ENCODE results near the gene LIMS3. TPM values are rescaled to one million over a fixed set of nuclear protein-coding genes. Genes with fewer than 3 reads are reported as not detected.
"Not testable (repeated sequence)": the region's sequence is repeated elsewhere in the genome, so short reads cannot be mapped to it uniquely, and the experiment has no call there.

LIMS3 gene, protein sequence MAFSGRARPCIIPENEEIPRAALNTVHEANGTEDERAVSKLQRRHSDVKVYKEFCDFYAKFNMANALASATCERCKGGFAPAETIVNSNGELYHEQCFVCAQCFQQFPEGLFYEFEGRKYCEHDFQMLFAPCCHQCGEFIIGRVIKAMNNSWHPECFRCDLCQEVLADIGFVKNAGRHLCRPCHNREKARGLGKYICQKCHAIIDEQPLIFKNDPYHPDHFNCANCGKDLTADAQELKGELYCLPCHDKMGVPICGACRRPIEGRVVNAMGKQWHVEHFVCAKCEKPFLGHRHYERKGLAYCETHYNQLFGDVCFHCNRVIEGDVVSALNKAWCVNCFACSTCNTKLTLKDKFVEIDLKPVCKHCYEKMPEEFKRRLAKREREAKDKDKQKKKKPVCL
- 1 to 10 TPM; 1.5 to 2.1 TPM for total RNA-seq

DNA sequence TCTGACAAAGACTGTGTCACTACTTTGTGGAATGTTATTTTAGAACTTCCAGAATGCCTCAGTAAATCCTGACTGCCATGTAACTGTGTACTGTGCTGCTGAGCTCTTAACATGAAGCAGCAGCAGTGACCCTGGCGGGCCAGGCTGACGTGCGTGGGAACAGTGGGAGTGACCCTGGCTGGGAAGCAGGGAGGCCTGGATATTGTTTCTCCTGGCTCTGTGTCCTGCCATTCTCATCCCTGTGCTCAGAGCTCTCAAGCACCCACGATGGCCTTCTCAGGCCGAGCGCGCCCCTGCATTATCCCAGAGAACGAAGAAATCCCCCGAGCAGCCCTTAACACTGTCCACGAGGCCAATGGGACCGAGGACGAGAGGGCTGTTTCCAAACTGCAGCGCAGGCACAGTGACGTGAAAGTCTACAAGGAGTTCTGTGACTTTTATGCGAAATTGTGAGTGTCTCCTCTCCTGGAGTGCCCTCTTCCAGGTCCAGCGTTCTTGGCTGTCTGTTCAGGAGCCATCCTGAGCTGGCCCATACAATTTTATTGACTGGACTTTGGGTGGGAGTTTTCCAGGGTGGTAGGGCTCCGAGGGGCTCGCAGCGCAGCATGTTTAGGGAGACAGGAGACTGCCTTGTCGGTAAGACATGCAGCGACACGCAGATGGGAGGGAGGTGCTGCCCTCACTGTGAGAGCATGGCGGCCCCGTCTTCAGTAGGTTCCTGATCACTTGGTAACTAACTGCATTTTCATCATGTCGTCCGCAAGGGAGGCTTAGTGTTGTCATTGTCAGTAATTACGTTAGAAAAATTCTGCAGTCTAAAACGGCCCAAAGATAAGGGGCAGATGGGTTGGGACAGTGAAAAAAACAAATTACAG is at the start of gene LIMS3:
Gene LIMS3 (plus strand): TSS at position 227 of the 875 bp plus-strand sequence. CDS start 41 bp downstream, at position 268.
- DNase-seq; H3K4me3 Mint-ChIP-seq; H3K36me3 Mint-ChIP-seq (ENCODE audit: low read depth); CTCF ChIA-PET; H3K9me3 Mint-ChIP-seq; H3K27ac Mint-ChIP-seq; H3K27me3 Mint-ChIP-seq (ENCODE audit: low read depth); H3K4me1 Mint-ChIP-seq (ENCODE audit: low read depth); intact Hi-C loops (cut with micrococcal nuclease): not testable (repeated sequence)

DNA sequence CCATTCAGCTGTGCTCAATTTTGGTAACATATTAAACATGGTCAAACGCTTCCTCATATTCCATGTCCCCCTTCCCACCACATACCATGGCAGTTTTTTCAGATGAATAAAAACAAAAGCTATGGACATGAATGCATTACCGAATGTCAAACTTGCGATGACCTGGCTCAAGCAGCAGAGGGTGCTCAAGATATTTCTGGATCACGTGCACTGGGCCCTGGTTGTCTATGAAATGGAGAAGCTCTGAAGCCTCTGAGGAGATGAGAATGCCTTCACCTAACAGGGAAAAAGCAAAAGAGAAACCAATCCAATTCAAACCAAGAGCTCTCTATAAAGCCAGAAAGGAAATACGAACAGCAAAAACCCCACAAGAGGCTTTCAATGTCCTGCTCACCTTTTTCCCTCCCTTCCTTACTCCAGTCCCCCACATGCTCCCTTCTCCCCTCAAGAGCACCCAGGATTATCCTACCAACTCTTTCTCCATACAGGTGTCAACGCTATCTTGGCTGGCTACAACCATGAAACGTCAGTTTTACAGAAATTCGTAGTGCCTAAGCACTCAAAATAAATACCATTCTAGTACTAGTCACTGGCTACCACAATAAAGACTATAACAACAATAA is 27.2 kb upstream of the LIMS3 start:
- intact Hi-C loops (cut with micrococcal nuclease); DNase-seq; H3K4me3 Mint-ChIP-seq; H3K27me3 Mint-ChIP-seq (ENCODE audit: low read depth); H3K4me1 Mint-ChIP-seq (ENCODE audit: low read depth); H3K36me3 Mint-ChIP-seq (ENCODE audit: low read depth); H3K27ac Mint-ChIP-seq; H3K9me3 Mint-ChIP-seq; CTCF ChIA-PET: not testable (repeated sequence)

DNA sequence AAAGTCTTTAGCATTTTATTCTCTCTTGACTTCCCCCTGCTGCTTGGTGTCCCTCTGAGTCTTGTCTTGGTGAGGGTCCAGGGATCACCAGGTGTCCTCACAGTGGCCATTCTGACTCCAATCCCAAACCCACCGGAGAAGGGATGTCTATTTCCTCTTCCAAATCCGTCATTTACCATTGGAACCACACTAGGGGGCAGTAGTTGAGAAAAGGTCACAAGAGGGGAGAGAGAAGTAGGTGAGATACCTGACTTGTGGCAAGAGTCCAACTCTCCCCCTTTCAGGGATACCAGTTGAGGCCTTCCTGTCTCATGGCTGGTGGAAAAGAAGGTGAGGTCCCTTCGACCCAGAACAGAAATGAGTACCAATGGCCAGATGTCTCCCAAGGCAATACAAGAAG is 21.9 kb upstream of the LIMS3 start:
- H3K36me3 Mint-ChIP-seq (ENCODE audit: low read depth); DNase-seq; H3K27ac Mint-ChIP-seq; H3K4me1 Mint-ChIP-seq (ENCODE audit: low read depth); H3K9me3 Mint-ChIP-seq; H3K4me3 Mint-ChIP-seq; H3K27me3 Mint-ChIP-seq (ENCODE audit: low read depth); intact Hi-C loops (cut with micrococcal nuclease); CTCF ChIA-PET: not testable (repeated sequence)

DNA sequence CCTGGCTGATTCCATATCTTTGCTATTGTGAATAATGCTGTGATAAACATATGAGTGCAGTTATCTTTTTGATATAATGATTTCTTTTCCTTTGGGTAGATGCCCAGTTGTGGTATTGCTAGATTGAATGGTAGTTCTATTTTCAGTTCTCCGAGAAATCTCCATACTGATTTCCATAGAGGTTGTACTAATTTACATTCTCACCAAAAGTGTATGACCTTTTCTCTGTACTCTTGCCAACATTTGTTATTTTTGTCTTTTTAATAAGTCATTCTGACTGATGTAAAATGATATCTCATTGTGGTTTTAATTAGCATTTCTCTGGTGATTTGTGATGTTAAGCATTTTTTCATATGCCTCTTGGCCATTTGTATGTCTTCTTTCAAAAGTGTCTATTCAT is 16.4 kb upstream of the LIMS3 start:
- DNase-seq; H3K4me3 Mint-ChIP-seq; CTCF ChIA-PET; H3K36me3 Mint-ChIP-seq (ENCODE audit: low read depth); H3K27ac Mint-ChIP-seq; H3K4me1 Mint-ChIP-seq (ENCODE audit: low read depth); H3K9me3 Mint-ChIP-seq; intact Hi-C loops (cut with micrococcal nuclease); H3K27me3 Mint-ChIP-seq (ENCODE audit: low read depth): not testable (repeated sequence)

DNA sequence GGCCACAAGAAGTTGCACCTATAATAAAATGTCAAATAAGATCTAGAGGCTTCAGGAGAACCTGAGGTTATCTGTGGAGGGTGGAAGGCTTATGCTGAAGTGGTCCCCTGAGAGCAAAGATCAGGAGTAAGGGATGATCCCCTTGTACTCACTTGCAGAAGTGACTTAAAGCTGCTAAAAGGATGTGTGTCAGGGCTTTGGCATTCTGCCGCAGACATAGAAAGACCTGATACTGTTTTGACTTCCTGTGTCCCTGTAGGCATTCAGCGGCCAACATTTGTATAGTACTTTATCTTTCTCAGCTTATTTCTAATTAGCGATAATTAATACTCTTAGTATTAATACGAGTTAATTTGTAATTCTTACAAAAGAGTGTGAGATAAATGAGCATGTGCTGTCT is 10.1 kb upstream of the LIMS3 start:
- CTCF ChIA-PET; H3K4me3 Mint-ChIP-seq; H3K27ac Mint-ChIP-seq; DNase-seq; H3K27me3 Mint-ChIP-seq (ENCODE audit: low read depth); H3K36me3 Mint-ChIP-seq (ENCODE audit: low read depth); H3K9me3 Mint-ChIP-seq; H3K4me1 Mint-ChIP-seq (ENCODE audit: low read depth); intact Hi-C loops (cut with micrococcal nuclease): not testable (repeated sequence)

DNA sequence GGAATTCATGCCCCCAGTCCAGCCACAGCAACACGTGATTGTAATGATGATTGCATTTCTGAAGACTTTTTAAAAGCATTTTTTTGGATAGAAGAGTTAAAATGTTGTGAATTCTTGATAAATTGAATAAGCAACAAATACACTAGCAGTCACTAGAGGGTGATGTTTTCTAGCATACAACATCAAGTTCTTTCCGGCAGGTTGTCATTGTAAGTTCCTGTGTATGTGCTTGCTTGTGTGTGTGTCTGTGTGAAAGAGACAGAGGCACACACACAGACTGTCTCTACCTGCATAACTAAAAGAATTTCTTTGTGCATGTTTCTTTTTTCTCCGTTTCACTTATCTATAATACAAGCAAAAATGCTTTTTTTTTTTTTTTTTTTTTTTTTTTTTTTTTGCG is 8.6 kb upstream of the LIMS3 start:
- H3K36me3 Mint-ChIP-seq (ENCODE audit: low read depth); H3K27me3 Mint-ChIP-seq (ENCODE audit: low read depth); DNase-seq; H3K4me3 Mint-ChIP-seq; H3K4me1 Mint-ChIP-seq (ENCODE audit: low read depth); H3K27ac Mint-ChIP-seq; intact Hi-C loops (cut with micrococcal nuclease); H3K9me3 Mint-ChIP-seq; CTCF ChIA-PET: not testable (repeated sequence)

DNA sequence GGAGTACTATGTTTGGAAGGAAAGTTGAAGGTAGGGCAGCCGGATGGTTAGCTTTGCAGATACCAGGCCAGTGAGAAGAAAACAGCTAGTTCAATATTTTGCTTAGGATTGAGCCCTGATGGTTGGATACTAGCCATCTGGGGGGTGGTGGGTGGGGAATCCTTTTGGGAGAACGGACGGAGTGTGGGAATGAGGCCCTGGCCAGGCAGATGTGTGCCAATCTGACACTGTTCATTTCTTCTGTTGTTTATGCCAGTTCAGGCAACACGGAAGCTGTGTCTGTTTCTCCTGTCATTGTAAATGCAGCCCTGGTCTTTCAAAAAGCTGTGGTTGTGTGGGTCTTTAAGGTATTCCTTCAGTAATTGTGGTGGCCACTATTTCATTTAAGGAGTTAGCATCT is 7.5 kb upstream of the LIMS3 start:
- DNase-seq; H3K27ac Mint-ChIP-seq; CTCF ChIA-PET; H3K9me3 Mint-ChIP-seq; H3K4me3 Mint-ChIP-seq; intact Hi-C loops (cut with micrococcal nuclease); H3K36me3 Mint-ChIP-seq (ENCODE audit: low read depth); H3K27me3 Mint-ChIP-seq (ENCODE audit: low read depth); H3K4me1 Mint-ChIP-seq (ENCODE audit: low read depth): not testable (repeated sequence)

DNA sequence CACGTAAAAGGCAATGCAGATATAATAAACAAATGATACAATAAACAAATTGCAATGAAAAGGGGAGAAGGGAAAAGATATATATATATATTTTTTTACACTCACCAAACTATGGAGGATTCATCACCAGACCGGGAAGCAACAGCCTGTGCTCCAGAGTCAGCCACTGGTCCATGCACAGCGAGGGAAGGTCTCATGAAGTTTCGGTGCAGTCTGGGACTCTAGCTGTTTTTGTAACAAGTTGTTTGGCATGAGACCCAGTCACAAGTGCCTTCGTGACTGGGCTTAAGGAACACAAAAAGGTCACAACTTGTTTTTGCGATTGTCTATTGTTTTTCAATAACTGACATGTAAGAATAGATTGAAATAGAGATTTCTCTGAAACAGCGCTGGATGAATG is 4.8 kb upstream of the LIMS3 start:
- H3K4me1 Mint-ChIP-seq (ENCODE audit: low read depth); H3K27ac Mint-ChIP-seq; H3K9me3 Mint-ChIP-seq; H3K4me3 Mint-ChIP-seq; CTCF ChIA-PET; intact Hi-C loops (cut with micrococcal nuclease); DNase-seq; H3K36me3 Mint-ChIP-seq (ENCODE audit: low read depth); H3K27me3 Mint-ChIP-seq (ENCODE audit: low read depth): not testable (repeated sequence)

DNA sequence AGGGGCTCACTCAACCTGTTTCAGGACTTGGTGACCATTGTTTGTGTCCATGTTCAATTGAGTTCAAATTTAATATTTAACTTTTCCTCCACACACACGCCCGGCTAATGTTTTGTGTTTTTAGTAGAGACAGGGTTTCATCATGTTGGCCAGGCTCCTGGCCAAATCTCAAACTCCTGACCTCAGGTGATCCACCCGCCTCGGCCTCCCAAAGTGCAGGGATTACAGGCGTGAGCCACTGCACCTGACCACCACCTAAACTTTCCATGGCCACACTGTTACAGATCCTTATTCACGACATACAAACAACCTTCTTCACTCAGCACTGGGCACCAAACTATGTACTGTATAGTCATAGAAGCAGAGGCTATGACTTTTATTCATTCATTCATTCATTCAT is 4.3 kb upstream of the LIMS3 start:
- intact Hi-C loops (cut with micrococcal nuclease); H3K36me3 Mint-ChIP-seq (ENCODE audit: low read depth); H3K9me3 Mint-ChIP-seq; H3K27ac Mint-ChIP-seq; CTCF ChIA-PET; H3K4me1 Mint-ChIP-seq (ENCODE audit: low read depth); H3K27me3 Mint-ChIP-seq (ENCODE audit: low read depth); DNase-seq; H3K4me3 Mint-ChIP-seq: not testable (repeated sequence)

DNA sequence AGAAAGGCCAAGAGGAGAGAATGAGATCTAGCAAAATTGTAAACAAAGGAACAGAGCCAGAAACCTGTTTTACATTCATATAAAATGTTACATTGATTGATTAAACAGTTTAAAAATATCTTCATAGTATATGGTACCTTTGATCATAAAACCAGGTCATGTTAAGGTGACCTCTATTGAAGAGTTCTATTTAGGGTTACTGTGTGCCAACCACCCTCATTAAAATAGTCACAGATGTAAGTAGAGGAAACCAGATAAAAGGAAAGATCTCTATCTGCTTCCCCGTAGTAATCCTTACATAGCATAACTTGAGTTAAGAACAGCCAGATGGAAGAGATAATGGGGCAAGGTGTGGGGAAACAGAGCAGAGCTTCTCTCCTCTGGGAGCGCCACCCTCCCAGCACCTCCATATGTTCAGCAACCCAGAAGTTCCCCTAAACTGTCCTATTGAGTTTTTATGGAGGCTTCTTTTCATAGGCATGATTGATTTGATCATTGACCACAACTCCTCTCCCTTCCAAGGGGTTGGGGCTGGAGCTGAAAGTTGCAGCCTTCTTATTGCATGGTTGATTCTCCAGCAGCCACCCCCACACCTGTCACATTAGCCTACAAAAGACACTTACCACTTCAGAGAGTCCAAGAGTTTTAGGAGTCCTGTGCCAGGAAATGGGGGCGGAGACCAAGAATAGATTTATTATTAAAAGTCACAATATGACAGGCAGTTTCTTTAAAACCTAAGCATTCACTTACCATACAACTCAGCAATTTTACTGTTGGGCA is 3.2 kb upstream of the LIMS3 start:
- DNase-seq; CTCF ChIA-PET; H3K36me3 Mint-ChIP-seq (ENCODE audit: low read depth); H3K27ac Mint-ChIP-seq; H3K27me3 Mint-ChIP-seq (ENCODE audit: low read depth); H3K4me3 Mint-ChIP-seq; H3K4me1 Mint-ChIP-seq (ENCODE audit: low read depth); intact Hi-C loops (cut with micrococcal nuclease); H3K9me3 Mint-ChIP-seq: not testable (repeated sequence)

DNA sequence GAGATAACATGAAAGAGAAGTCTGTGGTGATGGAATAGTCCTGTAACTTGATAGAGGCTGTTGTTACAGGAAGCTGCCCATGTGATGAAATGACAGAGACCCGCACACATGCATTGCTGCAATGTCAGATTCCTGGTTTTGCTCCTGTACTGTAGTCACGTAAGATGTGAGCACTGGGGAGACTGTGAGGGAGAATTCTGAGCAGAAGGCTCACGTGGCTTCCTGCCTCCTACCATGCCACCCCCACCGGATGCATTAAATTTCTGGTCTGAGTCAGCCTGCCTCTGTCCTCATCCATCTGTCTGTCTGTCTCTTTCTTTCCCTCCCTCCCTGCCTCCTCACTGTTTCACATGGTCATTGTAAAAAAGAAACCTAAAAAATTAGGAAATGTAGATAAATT is 2.3 kb upstream of the LIMS3 start:
- H3K4me1 Mint-ChIP-seq (ENCODE audit: low read depth); intact Hi-C loops (cut with micrococcal nuclease): not testable (repeated sequence)

DNA sequence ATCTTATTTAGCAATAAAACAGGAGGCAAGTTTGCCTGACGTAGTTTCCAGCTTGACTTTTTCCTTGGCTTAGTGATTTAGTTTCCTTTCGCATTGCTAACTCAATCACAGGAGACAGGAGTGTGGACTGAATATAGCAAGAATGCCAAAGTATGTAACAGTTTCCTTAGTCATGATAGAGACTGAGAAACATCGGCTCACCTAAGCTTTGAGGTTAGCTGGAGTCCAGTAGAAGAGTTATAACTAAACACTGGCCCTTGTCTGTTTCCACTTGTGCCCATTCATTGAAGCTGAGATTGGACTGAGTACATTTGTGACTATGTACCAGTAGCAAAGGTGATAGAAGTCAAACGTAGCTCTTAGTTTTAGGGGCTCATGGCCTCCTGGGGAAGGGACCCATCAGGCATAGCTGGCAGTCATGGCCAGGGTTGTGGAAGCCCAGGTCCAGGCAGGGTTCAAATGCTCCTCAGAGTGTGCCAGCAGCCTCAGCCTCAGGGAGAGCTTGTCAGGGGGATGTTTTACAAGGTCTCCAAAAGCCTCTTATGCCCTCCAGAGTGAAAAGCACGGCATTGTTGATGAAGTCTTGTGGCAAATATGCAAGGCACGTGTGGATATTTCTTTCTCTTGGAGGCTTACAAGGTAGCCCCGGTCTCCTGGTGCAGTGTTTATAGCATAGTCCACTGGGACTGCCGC is 573 bp upstream of the LIMS3 start:
- H3K27ac Mint-ChIP-seq; H3K4me1 Mint-ChIP-seq (ENCODE audit: low read depth); H3K36me3 Mint-ChIP-seq (ENCODE audit: low read depth); DNase-seq; H3K9me3 Mint-ChIP-seq; H3K27me3 Mint-ChIP-seq (ENCODE audit: low read depth); intact Hi-C loops (cut with micrococcal nuclease); H3K4me3 Mint-ChIP-seq; CTCF ChIA-PET: not testable (repeated sequence)

More for the DNA sequence above, 2.3 kb upstream of the LIMS3 start:
- DNase-seq; H3K27me3 Mint-ChIP-seq (ENCODE audit: low read depth); H3K36me3 Mint-ChIP-seq (ENCODE audit: low read depth); H3K27ac Mint-ChIP-seq; CTCF ChIA-PET; H3K4me3 Mint-ChIP-seq; H3K9me3 Mint-ChIP-seq: not testable (repeated sequence)

All from activated naive CD4-positive, alpha-beta T cell treated with anti-CD3 and anti-CD28 coated beads for 36 hours (primary cell).